HEK293 (cell line): ENCODE data around the gene UCN2.

Experiments used
- BCL11B ChIP-seq: fragments of 450-650 bp; formaldehyde crosslinking; IDR thresholded peaks from 2 replicates; pipeline ENCODE4 v1.5.1; 2016; ENCODE audit warnings: low read depth, missing biosample characterization, missing genetic modification characterization
- HOXA7 ChIP-seq: sonication (generic); formaldehyde crosslinking; IDR thresholded peaks from 2 replicates; pipeline ENCODE4 v1.8.1; 2022; ENCODE audit warnings: missing genetic modification reagents, borderline replicate concordance
- ZNF138 ChIP-seq: fragments of 450-650 bp; formaldehyde crosslinking; IDR thresholded peaks from 2 replicates; pipeline ENCODE4 v1.5.1; 2016; ENCODE audit warnings: missing biosample characterization, missing genetic modification characterization, borderline replicate concordance
- ZNF311 ChIP-seq: fragments of 450-650 bp; formaldehyde crosslinking; IDR thresholded peaks from 2 replicates; pipeline ENCODE4 v1.5.1; 2017; ENCODE audit warnings: missing biosample characterization, missing genetic modification characterization, borderline replicate concordance
- ZNF423 ChIP-seq: fragments of 450-650 bp; formaldehyde crosslinking; IDR thresholded peaks from 2 replicates; pipeline ENCODE4 v1.5.1; 2016; ENCODE audit warnings: missing biosample characterization, missing genetic modification characterization
- ZNF473 ChIP-seq: fragments of 450-650 bp; formaldehyde crosslinking; IDR thresholded peaks from 2 replicates; pipeline ENCODE4 v1.5.1; 2017; ENCODE audit warnings: missing biosample characterization, missing genetic modification characterization
- ZNF571 ChIP-seq: fragments of 450-650 bp; formaldehyde crosslinking; IDR thresholded peaks from 2 replicates; pipeline ENCODE4 v1.5.0; 2017; ENCODE audit warnings: missing biosample characterization, missing genetic modification characterization
- ZNF785 ChIP-seq: fragments of 450-650 bp; formaldehyde crosslinking; IDR thresholded peaks from 2 replicates; pipeline ENCODE4 v1.5.1; 2016; ENCODE audit warnings: missing biosample characterization, missing genetic modification characterization
- TF ChIP-seq, protein P1 (sequence below): fragments of 450-650 bp; formaldehyde crosslinking; IDR thresholded peaks from 2 replicates; pipeline ENCODE4 v1.5.1; 2016; ENCODE audit warnings: missing biosample characterization, missing genetic modification characterization
- TF ChIP-seq, protein P2 (sequence below): fragments of 450-650 bp; formaldehyde crosslinking; IDR thresholded peaks from 2 replicates; pipeline ENCODE4 v1.5.1; 2016; ENCODE audit warnings: missing biosample characterization, missing genetic modification characterization

DNA sequence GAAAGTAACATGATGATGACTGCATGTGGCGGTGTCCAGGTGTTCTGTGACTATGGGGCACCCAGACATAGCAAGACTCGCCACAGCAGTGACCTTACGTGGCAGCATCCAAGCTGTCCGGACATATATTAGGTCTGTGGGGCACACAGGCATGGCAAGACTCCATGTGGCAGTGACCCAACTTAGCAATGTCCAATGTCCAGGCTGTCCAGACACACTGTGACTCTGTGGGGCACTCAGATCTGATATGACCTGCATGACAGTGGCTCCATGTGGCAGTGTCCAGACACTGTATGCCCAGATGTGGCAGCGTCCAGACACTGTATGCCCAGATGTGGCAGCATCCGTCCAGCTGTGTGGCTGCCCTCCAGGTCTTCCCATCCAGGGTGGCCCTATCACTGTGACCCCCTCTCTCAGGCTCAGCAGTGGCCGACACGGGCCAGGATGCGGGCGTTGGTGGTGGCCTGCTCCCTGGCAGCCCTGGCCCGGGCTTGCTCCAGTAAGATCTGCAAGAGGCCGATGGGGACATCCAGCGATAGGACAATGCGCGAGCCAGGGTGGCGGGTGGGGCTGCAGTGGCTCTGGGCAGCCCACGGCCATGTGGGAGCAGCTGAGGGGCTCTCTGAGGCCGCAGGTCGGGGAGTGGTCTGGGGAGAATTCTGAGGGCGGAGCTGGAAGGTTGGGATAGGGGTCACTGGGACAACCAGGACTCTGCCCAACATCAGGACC, 1.1 kb downstream of the UCN2 start:
- TF ChIP-seq, protein P1, sequence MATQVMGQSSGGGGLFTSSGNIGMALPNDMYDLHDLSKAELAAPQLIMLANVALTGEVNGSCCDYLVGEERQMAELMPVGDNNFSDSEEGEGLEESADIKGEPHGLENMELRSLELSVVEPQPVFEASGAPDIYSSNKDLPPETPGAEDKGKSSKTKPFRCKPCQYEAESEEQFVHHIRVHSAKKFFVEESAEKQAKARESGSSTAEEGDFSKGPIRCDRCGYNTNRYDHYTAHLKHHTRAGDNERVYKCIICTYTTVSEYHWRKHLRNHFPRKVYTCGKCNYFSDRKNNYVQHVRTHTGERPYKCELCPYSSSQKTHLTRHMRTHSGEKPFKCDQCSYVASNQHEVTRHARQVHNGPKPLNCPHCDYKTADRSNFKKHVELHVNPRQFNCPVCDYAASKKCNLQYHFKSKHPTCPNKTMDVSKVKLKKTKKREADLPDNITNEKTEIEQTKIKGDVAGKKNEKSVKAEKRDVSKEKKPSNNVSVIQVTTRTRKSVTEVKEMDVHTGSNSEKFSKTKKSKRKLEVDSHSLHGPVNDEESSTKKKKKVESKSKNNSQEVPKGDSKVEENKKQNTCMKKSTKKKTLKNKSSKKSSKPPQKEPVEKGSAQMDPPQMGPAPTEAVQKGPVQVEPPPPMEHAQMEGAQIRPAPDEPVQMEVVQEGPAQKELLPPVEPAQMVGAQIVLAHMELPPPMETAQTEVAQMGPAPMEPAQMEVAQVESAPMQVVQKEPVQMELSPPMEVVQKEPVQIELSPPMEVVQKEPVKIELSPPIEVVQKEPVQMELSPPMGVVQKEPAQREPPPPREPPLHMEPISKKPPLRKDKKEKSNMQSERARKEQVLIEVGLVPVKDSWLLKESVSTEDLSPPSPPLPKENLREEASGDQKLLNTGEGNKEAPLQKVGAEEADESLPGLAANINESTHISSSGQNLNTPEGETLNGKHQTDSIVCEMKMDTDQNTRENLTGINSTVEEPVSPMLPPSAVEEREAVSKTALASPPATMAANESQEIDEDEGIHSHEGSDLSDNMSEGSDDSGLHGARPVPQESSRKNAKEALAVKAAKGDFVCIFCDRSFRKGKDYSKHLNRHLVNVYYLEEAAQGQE, result no peak
- TF ChIP-seq HOXA7 (CRISPR knock-in tag) (no peak), ZNF423 (tag by site-specific recombination) (no peak), ZNF571 (tag by site-specific recombination) (no peak), ZNF785 (no peak), ZNF311 (tag by site-specific recombination) (no peak), ZNF473 (tag by site-specific recombination) (no peak), ZNF138 (tag by site-specific recombination) (no peak), BCL11B (tag by site-specific recombination) (no peak)
- TF ChIP-seq, protein P2, sequence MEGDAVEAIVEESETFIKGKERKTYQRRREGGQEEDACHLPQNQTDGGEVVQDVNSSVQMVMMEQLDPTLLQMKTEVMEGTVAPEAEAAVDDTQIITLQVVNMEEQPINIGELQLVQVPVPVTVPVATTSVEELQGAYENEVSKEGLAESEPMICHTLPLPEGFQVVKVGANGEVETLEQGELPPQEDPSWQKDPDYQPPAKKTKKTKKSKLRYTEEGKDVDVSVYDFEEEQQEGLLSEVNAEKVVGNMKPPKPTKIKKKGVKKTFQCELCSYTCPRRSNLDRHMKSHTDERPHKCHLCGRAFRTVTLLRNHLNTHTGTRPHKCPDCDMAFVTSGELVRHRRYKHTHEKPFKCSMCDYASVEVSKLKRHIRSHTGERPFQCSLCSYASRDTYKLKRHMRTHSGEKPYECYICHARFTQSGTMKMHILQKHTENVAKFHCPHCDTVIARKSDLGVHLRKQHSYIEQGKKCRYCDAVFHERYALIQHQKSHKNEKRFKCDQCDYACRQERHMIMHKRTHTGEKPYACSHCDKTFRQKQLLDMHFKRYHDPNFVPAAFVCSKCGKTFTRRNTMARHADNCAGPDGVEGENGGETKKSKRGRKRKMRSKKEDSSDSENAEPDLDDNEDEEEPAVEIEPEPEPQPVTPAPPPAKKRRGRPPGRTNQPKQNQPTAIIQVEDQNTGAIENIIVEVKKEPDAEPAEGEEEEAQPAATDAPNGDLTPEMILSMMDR (tag by site-specific recombination), result no peak
